Neuronal stem cell (in vitro differentiated cells): Measurements from ENCODE around the gene FGF21. TPM values are rescaled to one million over a fixed set of nuclear protein-coding genes. Genes with fewer than 3 reads are reported as not detected.

Experiments used
- DNase-seq: peaks from one replicate; pipeline ENCODE4 v3.0.0-alpha.2; 2013; ENCODE audit warnings: low spot score
- H2AFZ ChIP-seq: one replicate; pipeline ENCODE4 v1.6.1; 2013; ENCODE audit warnings: mild to moderate bottlenecking, low read length, inconsistent platforms
- H2AK5ac ChIP-seq: 2 replicates; pipeline ENCODE4 v1.6.1; 2013; ENCODE audit warnings: low read depth, mild to moderate bottlenecking, inconsistent platforms, low read length, moderate library complexity, mixed read lengths
- H2BK120ac ChIP-seq: 2 replicates; pipeline ENCODE4 v1.6.1; 2013; ENCODE audit warnings: low read depth, mild to moderate bottlenecking, inconsistent platforms, low read length, moderate library complexity, mixed read lengths
- H2BK12ac ChIP-seq: one replicate; pipeline ENCODE4 v1.6.1; 2013; ENCODE audit warnings: low read length, inconsistent platforms
- H2BK15ac ChIP-seq: 2 replicates; pipeline ENCODE4 v1.6.1; 2013; ENCODE audit warnings: mild to moderate bottlenecking, low read length, inconsistent platforms, mixed read lengths
- H2BK5ac ChIP-seq: one replicate; pipeline ENCODE4 v1.6.1; 2013; ENCODE audit warnings: inconsistent platforms, mild to moderate bottlenecking, low read length, moderate library complexity
- H3K14ac ChIP-seq: one replicate; pipeline ENCODE4 v1.6.1; 2013; ENCODE audit warnings: low read length, inconsistent platforms
- H3K18ac ChIP-seq: 2 replicates; pipeline ENCODE4 v1.6.1; 2013; ENCODE audit warnings: low read length, inconsistent platforms
- H3K23ac ChIP-seq: 2 replicates; pipeline ENCODE4 v1.6.1; 2013; ENCODE audit warnings: low read depth, mild to moderate bottlenecking, mixed read lengths, low read length, inconsistent platforms; ENCODE audit not compliant: poor library complexity
- H3K27ac ChIP-seq: replicated peaks from 3 replicates; pipeline ENCODE4 v1.5.1; 2013; ENCODE audit warnings: low read length, inconsistent platforms
- H3K27me3 ChIP-seq, 3 experiments: 2 replicates each; pipeline ENCODE4 v1.6.1; 2013; ENCODE audit warnings: low read length in 3 of 3, mild to moderate bottlenecking in 2 of 3, inconsistent platforms in 1 of 3, low read depth in 1 of 3, mixed read lengths in 1 of 3, moderate library complexity in 1 of 3; ENCODE audit not compliant: control insufficient read depth in 3 of 3, insufficient read depth in 3 of 3
- H3K36me3 ChIP-seq, 2 donors: replicated peaks in 1 of 2; 2 replicates each; pipeline ENCODE4 v1.6.1; 2013; ENCODE audit warnings: low read length in 2 of 2; ENCODE audit not compliant: control insufficient read depth in 2 of 2, insufficient read depth in 2 of 2
- H3K4ac ChIP-seq: 2 replicates; pipeline ENCODE4 v1.6.1; 2013; ENCODE audit warnings: inconsistent platforms, mild to moderate bottlenecking, low read length, moderate library complexity
- H3K4me1 ChIP-seq, 2 donors: 1 replicate in 1 of 2; 2 replicates in 1 of 2; pipeline ENCODE4 v1.6.1; 2013; ENCODE audit warnings: low read length in 2 of 2, low read depth in 1 of 2; ENCODE audit not compliant: control insufficient read depth in 2 of 2, insufficient read depth in 1 of 2
- H3K4me2 ChIP-seq: one replicate; pipeline ENCODE4 v1.6.1; 2013; ENCODE audit warnings: mild to moderate bottlenecking, low read length, inconsistent platforms; ENCODE audit not compliant: insufficient read depth, poor library complexity, severe bottlenecking
- H3K4me3 ChIP-seq, 2 donors: 2 replicates each; pipeline ENCODE4 v1.5.1; 2013; ENCODE audit warnings: low read length in 2 of 2, mild to moderate bottlenecking in 2 of 2, inconsistent platforms in 1 of 2, moderate library complexity in 1 of 2
- H3K79me1 ChIP-seq: one replicate; pipeline ENCODE4 v1.6.1; 2013; ENCODE audit warnings: low read depth, mild to moderate bottlenecking, inconsistent platforms, low read length, moderate library complexity
- H3K9ac ChIP-seq: one replicate; pipeline ENCODE4 v1.6.1; 2013; ENCODE audit warnings: mild to moderate bottlenecking, low read depth, low read length, inconsistent platforms; ENCODE audit not compliant: poor library complexity
- H3K9me3 ChIP-seq, 2 donors: replicated peaks in 1 of 2; 2 replicates each; pipeline versions ENCODE3 to v1.6.1; 2013; ENCODE audit warnings: low read length in 2 of 2, mild to moderate bottlenecking in 2 of 2, inconsistent platforms in 1 of 2, low read depth in 1 of 2, mixed read lengths in 1 of 2, moderate library complexity in 1 of 2; ENCODE audit not compliant: control insufficient read depth in 2 of 2, insufficient read depth in 1 of 2
- H4K8ac ChIP-seq: one replicate; pipeline ENCODE4 v1.6.1; 2013; ENCODE audit warnings: low read depth, mild to moderate bottlenecking, inconsistent platforms, low read length, moderate library complexity
- H4K91ac ChIP-seq: one replicate; pipeline ENCODE4 v1.6.1; 2013; ENCODE audit warnings: low read length, low read depth, mild to moderate bottlenecking, inconsistent platforms; ENCODE audit not compliant: poor library complexity
- WGBS, 2 donors: extraction: QIAGEN DNeasy Blood & Tissue Kit; methylation state at CpG; one replicate each; pipeline ENCODE4 v1.1.7; 2013; ENCODE audit warnings: missing lambda C conversion rate in 2 of 2, mixed read lengths in 1 of 2; ENCODE audit not compliant: insufficient read length in 2 of 2, insufficient replicate concordance in 1 of 2; ENCODE audit errors: extremely low coverage in 2 of 2; 5-methylcytosine and 5-hydroxymethylcytosine counted together
- polyA plus RNA-seq, 2 experiments: library from polyadenylated mRNA; stranded (reverse); fragments of 200-250 nt; gene quantifications; one replicate each; pipeline ENCODE4 v1.2.3, GENCODE V29; 2013

FGF21 gene, protein sequence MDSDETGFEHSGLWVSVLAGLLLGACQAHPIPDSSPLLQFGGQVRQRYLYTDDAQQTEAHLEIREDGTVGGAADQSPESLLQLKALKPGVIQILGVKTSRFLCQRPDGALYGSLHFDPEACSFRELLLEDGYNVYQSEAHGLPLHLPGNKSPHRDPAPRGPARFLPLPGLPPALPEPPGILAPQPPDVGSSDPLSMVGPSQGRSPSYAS
- polyA plus RNA-seq (2013, experiment 1 of 2), result not detected
- not detected for polyA plus RNA-seq (2013, experiment 2 of 2)

DNA sequence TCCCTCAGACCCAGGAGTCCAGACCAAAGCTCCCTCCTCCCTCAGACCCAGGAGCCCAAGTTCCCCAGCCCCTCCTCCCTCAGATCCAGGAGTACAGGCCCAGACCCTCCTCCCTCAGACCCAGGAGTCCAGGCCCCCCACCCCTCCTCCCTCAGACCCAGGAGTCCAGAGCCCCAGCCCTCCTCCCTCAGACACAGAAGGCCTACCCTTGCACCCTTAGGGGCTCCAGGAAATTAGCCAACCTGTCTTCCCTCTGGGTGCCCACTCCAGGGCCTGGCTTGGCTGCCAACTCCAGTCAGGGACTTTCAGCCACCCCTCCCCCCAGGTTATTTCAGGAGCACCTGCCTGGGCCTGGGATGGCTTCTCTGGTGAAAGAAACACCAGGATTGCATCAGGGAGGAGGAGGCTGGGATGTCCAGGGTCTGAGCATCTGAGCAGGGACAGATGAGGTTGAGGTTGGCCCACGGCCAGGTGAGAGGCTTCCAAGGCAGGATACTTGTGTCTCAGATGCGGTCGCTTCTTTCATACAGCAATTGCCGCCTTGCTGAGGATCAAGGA, at the start of gene FGF21:
Gene FGF21 (plus strand): TSS at position 441 of the 558 bp plus-strand sequence. CDS start 713 bp downstream, outside the sequence.
- peaks cover 0 to 58% (median 18%) of the 10 kb centered on the region in 3 experiments for H3K27me3 ChIP-seq
- peaks cover 6 to 8% of the 10 kb centered on the region in 2 donors for H3K4me1 ChIP-seq
- H2BK5ac ChIP-seq, result no peak within 1 kb of the TSS
- no peak within 1 kb of the TSS for H2BK120ac ChIP-seq
- WGBS, 2 donors, result no CpG with 5 or more reads among the region's 4 CpGs
- DNase-seq, result no peak
- H3K4ac ChIP-seq, result no peak within 1 kb of the TSS
- H3K9me3 ChIP-seq, result peaks cover 0 to 8% of the 10 kb centered on the region in 2 donors
- H3K18ac ChIP-seq, result peak within 1 kb of the TSS; percentile 38
- no peak within 1 kb of the TSS for H3K9ac ChIP-seq
- peak within 1 kb of the TSS; percentile 89 for H3K14ac ChIP-seq
- H2BK15ac ChIP-seq, result peak within 1 kb of the TSS; percentile 89
- H2AK5ac ChIP-seq, result peak within 1 kb of the TSS; percentile 82
- H3K23ac ChIP-seq, result no peak within 1 kb of the TSS
- peaks cover 2% of the 10 kb centered on the region for H3K79me1 ChIP-seq
- H3K27ac ChIP-seq, result no peak within 1 kb of the TSS
- no peak within 1 kb of the TSS for H3K4me3 ChIP-seq
- H3K36me3 ChIP-seq, result no peaks in the 10 kb centered on the region
- peak within 1 kb of the TSS; percentile 11 for H3K4me2 ChIP-seq
- H4K8ac ChIP-seq, result peak within 1 kb of the TSS; percentile 3
- no peak within 1 kb of the TSS for H2AFZ ChIP-seq
- peak within 1 kb of the TSS; percentile 53 for H4K91ac ChIP-seq
- peak within 1 kb of the TSS; percentile 22 for H2BK12ac ChIP-seq

DNA sequence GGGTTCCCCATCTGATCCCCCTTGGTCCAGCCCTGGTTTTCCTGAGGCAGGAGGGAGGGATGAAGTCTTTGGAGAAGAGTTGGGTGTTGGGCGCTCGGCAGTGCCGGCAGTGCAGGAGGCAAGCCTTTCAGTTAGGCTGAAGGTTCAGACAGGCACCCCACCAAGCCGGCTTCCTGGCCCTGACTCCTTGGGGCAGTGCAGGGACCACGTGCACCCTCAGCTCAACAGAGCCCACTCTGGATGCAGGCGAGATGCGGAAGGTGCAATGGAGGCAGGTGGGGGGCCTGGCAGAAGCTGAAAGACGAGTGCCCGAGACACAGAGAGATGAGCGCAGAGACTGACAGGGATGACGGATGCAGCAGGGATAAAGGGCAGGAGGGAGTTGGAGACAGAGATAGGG, 46.9 kb upstream of the FGF21 start:
- Histone ChIP-seq H3K4me3 (peak overlapping the region in 1 of 2 donors; percentile 52), H3K36me3 (no peaks in the 10 kb centered on the region), H2BK12ac (no peak overlapping the region), H2BK15ac (no peak overlapping the region), H3K27me3 (no peaks in the 10 kb centered on the region), H3K14ac (no peak overlapping the region), H2AK5ac (no peak overlapping the region), H2AFZ (no peak overlapping the region), H4K91ac (no peak overlapping the region), H3K27ac (no peak overlapping the region), H3K18ac (peak overlapping the region; percentile 49), H3K4me1 (peaks cover 4 to 6% of the 10 kb centered on the region in 2 donors), H3K4me2 (no peak overlapping the region), H3K4ac (no peak overlapping the region), H2BK120ac (no peak overlapping the region), H3K79me1 (no peaks in the 10 kb centered on the region), H4K8ac (no peak overlapping the region), H3K9ac (no peak overlapping the region), H3K9me3 (peaks cover 0 to 3% of the 10 kb centered on the region in 2 donors), H2BK5ac (no peak overlapping the region), H3K23ac (peak overlapping the region; percentile 12)
- DNase-seq, result no peak
- no CpG with 5 or more reads among the region's 11 CpGs for WGBS, 2 donors

DNA sequence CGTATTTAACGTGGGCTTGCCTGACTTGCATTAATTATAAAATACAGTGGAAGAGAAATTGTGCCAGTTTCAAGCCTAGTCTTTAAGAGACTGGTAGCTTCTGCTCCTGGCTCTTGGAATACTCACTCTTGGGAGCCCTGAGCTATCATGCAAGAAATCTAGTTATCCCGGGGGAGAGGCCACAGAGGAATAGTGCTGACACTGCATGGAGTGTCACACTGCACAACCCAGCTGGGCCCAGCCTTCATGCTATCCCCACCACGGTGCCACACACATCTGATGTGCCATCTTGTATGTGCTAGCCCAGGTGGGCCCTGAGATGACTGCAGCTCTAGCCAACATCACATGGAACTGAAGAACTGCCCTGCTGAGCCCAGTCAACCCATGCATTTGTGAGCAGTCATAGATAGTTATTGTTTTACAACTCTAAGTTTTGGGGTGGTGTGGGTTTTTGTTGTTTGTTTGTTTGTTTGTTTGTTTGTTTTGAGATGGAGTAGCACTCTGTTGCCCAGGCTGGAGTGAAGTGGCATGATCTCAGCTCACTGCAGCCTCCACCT, 44.1 kb upstream of the FGF21 start:
- H2BK5ac ChIP-seq, result no peak overlapping the region
- no peak overlapping the region for H2AFZ ChIP-seq
- no peak overlapping the region for H4K8ac ChIP-seq
- no peak overlapping the region for H3K18ac ChIP-seq
- DNase-seq, result no peak
- no peak overlapping the region for H3K4me3 ChIP-seq
- no peak overlapping the region for H3K27ac ChIP-seq
- no peak overlapping the region for H3K4ac ChIP-seq
- no peak overlapping the region for H2AK5ac ChIP-seq
- H3K27me3 ChIP-seq, result no peaks in the 10 kb centered on the region
- no peak overlapping the region for H2BK120ac ChIP-seq
- H3K9ac ChIP-seq, result no peak overlapping the region
- H4K91ac ChIP-seq, result no peak overlapping the region
- no peak overlapping the region for H2BK15ac ChIP-seq
- WGBS, 2 donors, result no CpG with 5 or more reads among the region's 4 CpGs
- no peaks in the 10 kb centered on the region for H3K36me3 ChIP-seq
- H3K14ac ChIP-seq, result no peak overlapping the region
- no peaks in the 10 kb centered on the region for H3K9me3 ChIP-seq
- no peaks in the 10 kb centered on the region for H3K79me1 ChIP-seq
- no peak overlapping the region for H3K4me2 ChIP-seq
- H2BK12ac ChIP-seq, result no peak overlapping the region
- peaks cover 11 to 12% of the 10 kb centered on the region in 2 donors for H3K4me1 ChIP-seq
- no peak overlapping the region for H3K23ac ChIP-seq
